CD4-positive, alpha-beta memory T cell (primary cell): Measurements from ENCODE around the gene PKM. TPM values are rescaled to one million over a fixed set of nuclear protein-coding genes. Genes with fewer than 3 reads are reported as not detected.
"Not testable (repeated sequence)": the region's sequence is repeated elsewhere in the genome, so short reads cannot be mapped to it uniquely, and the experiment has no call there.

Experiments used
- CTCF ChIA-PET: fragments of 350-600 bp; sonication (Branson Sonifier 250); formaldehyde crosslinking; loops from one replicate; lab custom pipeline; 2021; ENCODE audit warnings: inconsistent platforms; ENCODE audit not compliant: partially characterized antibody; lab: Charles Lee
- POLR2A ChIA-PET: fragments of 350-600 bp; sonication (Branson Sonifier 250); formaldehyde crosslinking; loops from one replicate; lab custom pipeline; 2021; ENCODE audit not compliant: partially characterized antibody; lab: Charles Lee
- DNase-seq, 5 donors: peaks; one replicate each; pipeline versions ENCODE4 v3.0.0 to v3.0.0-alpha.2; 2020 to 2022; ENCODE audit warnings: mixed read lengths in 1 of 5
- H3K27ac ChIP-seq: one replicate; pipeline ENCODE4 v1.7.0; 2013; ENCODE audit warnings: low read depth, low read length
- H3K27me3 ChIP-seq: 2 replicates; pipeline ENCODE4 v1.7.0; 2013; ENCODE audit warnings: mild to moderate bottlenecking, low read length, moderate library complexity; ENCODE audit not compliant: insufficient read depth
- H3K36me3 ChIP-seq: 2 replicates; pipeline ENCODE4 v1.7.0; 2013; ENCODE audit warnings: mild to moderate bottlenecking, low read length, moderate library complexity; ENCODE audit not compliant: insufficient read depth
- H3K4me1 ChIP-seq: 2 replicates; pipeline ENCODE4 v1.7.0; 2013; ENCODE audit warnings: mild to moderate bottlenecking, low read length, moderate library complexity; ENCODE audit not compliant: insufficient read depth
- H3K4me3 ChIP-seq, 2 donors: one replicate each; pipeline ENCODE4 v1.7.0; 2013; ENCODE audit warnings: low read length in 2 of 2, mild to moderate bottlenecking in 1 of 2
- H3K9me3 ChIP-seq, 2 donors: one replicate each; pipeline ENCODE4 v1.7.0; 2013; ENCODE audit warnings: low read length in 2 of 2, control low read depth in 1 of 2; ENCODE audit not compliant: control insufficient read depth in 1 of 2
- H3K27ac Mint-ChIP-seq, 7 donors: one replicate each; pipeline ENCODE4 v1.8.0; 2020 to 2021; ENCODE audit warnings: mixed read lengths in 7 of 7, mild to moderate bottlenecking in 6 of 7, inconsistent platforms in 3 of 7, moderate library complexity in 3 of 7
- H3K27me3 Mint-ChIP-seq, 2 donors: one replicate each; pipeline ENCODE4 v1.8.0; 2020 to 2021; ENCODE audit warnings: mixed read lengths in 2 of 2
- H3K36me3 Mint-ChIP-seq, 2 donors: one replicate each; pipeline ENCODE4 v1.8.0; 2020 to 2021; ENCODE audit warnings: mixed read lengths in 2 of 2, inconsistent platforms in 1 of 2, mild to moderate bottlenecking in 1 of 2
- H3K4me1 Mint-ChIP-seq, 4 donors: one replicate each; pipeline ENCODE4 v1.8.0; 2020 to 2021; ENCODE audit warnings: mixed read lengths in 4 of 4, mild to moderate bottlenecking in 1 of 4
- H3K4me3 Mint-ChIP-seq, 8 donors: one replicate each; pipeline ENCODE4 v1.8.0; 2020 to 2021; ENCODE audit warnings: mixed read lengths in 8 of 8, mild to moderate bottlenecking in 7 of 8, moderate library complexity in 6 of 8, inconsistent platforms in 3 of 8
- H3K9me3 Mint-ChIP-seq, 8 donors: one replicate each; pipeline ENCODE4 v1.8.0; 2020 to 2021; ENCODE audit warnings: mixed read lengths in 8 of 8, mild to moderate bottlenecking in 5 of 8, inconsistent platforms in 3 of 8, moderate library complexity in 1 of 8
- intact Hi-C: fragments of 100-400 bp; cut with micrococcal nuclease; formaldehyde crosslinking; loops from one replicate; pipeline ENCODE4 v1.15.1; 2023
- polyA plus RNA-seq, 2 donors: library from polyadenylated mRNA; unstranded; fragments of 300-500 nt; fragmentation: Illumina TruSeq; gene quantifications; one replicate each; pipeline ENCODE4 v1.2.3, GENCODE V29; 2021
- total RNA-seq, 2 experiments: library from RNA; stranded (reverse); gene quantifications; one replicate each; pipeline ENCODE4 v1.2.3, GENCODE V29; 2021

The PKM gene
- total and polyA plus RNA-seq, 4 experiments from 2014 or later = 378 to 658 (median 411) TPM

GRCh38 chr15:72171978-72172377, 59.0 kb downstream of the PKM start:
- H3K27me3 ChIP-seq, H3K9me3 Mint-ChIP-seq, POLR2A ChIA-PET: not testable (repeated sequence)

GRCh38 chr15:72170691-72171090, 60.3 kb downstream of the PKM start:
- H3K9me3 ChIP-seq = no peaks in the 10 kb centered on the region
- no peaks in the 10 kb centered on the region for H3K27me3 ChIP-seq
- no peaks in the 10 kb centered on the region for H3K36me3 Mint-ChIP-seq
- POLR2A ChIA-PET = no interaction called here
- DNase-seq = no peak
- peaks cover 2 to 9% of the 10 kb centered on the region in 2 donors for H3K27me3 Mint-ChIP-seq
- H3K36me3 ChIP-seq = no peaks in the 10 kb centered on the region
- CTCF ChIA-PET = no interaction called here
- no peak overlapping the region for H3K27ac Mint-ChIP-seq
- no peak overlapping the region for H3K4me3 ChIP-seq
- H3K27ac ChIP-seq = no peak overlapping the region
- peaks cover 7% of the 10 kb centered on the region for H3K4me1 ChIP-seq
- H3K9me3 Mint-ChIP-seq = no peaks in the 10 kb centered on the region
- intact Hi-C loops = no loop called here
- H3K4me3 Mint-ChIP-seq = no peak overlapping the region
- peaks cover 0 to 2% (median 0%) of the 10 kb centered on the region in 4 donors for H3K4me1 Mint-ChIP-seq

More at GRCh38 chr15:72171978-72172377, 59.0 kb downstream of the PKM start:
- H3K9me3 ChIP-seq, H3K27ac Mint-ChIP-seq, H3K4me1 ChIP-seq, H3K4me3 ChIP-seq, intact Hi-C loops, H3K4me1 Mint-ChIP-seq, H3K36me3 Mint-ChIP-seq, DNase-seq, H3K4me3 Mint-ChIP-seq, H3K27me3 Mint-ChIP-seq, H3K36me3 ChIP-seq, CTCF ChIA-PET, H3K27ac ChIP-seq: not testable (repeated sequence)

- DNase-seq = no peak
- Mint-ChIP-seq H3K9me3 (no peaks in the 10 kb centered on the region), H3K4me3 (no peak overlapping the region), H3K27me3 (peaks cover 2 to 6% of the 10 kb centered on the region in 2 donors), H3K27ac (no peak overlapping the region), H3K36me3 (no peaks in the 10 kb centered on the region), H3K4me1 (peaks cover 0 to 2% (median 0%) of the 10 kb centered on the region in 4 donors)
- peaks cover 7% of the 10 kb centered on the region for H3K4me1 ChIP-seq
- no peak overlapping the region for H3K4me3 ChIP-seq
- no peaks in the 10 kb centered on the region for H3K36me3 ChIP-seq
- ChIA-PET CTCF (no interaction called here), POLR2A (no interaction called here)
- H3K27me3 ChIP-seq = no peaks in the 10 kb centered on the region
- H3K9me3 ChIP-seq = no peaks in the 10 kb centered on the region
- intact Hi-C loops = no loop called here
- H3K27ac ChIP-seq = no peak overlapping the region
Observed at GRCh38 chr15:72169921-72170611, 60.9 kb downstream of the PKM start.

- DNase-seq = no peak
- ChIA-PET CTCF (interaction anchor here (1.2 kb wide), 1 partner anchor 13 kb away, joined by 6 read pairs; no protein-coding TSS in a partner anchor), POLR2A (no interaction called here)
- no peaks in the 10 kb centered on the region for H3K36me3 ChIP-seq
- intact Hi-C loops = no loop called here
- no peak overlapping the region for H3K4me3 ChIP-seq
- H3K9me3 ChIP-seq = no peaks in the 10 kb centered on the region
- no peak overlapping the region for H3K27ac ChIP-seq
- H3K4me1 Mint-ChIP-seq = peaks cover 0 to 2% (median 0%) of the 10 kb centered on the region in 4 donors
- no peak overlapping the region for H3K4me3 Mint-ChIP-seq
- H3K4me1 ChIP-seq = peaks cover 7% of the 10 kb centered on the region
- no peaks in the 10 kb centered on the region for H3K9me3 Mint-ChIP-seq
- H3K27me3 ChIP-seq = no peaks in the 10 kb centered on the region
- H3K27me3 Mint-ChIP-seq = peaks cover 0 to 2% of the 10 kb centered on the region in 2 donors
- no peak overlapping the region for H3K27ac Mint-ChIP-seq
- no peaks in the 10 kb centered on the region for H3K36me3 Mint-ChIP-seq
Observed at GRCh38 chr15:72169236-72169920, 61.6 kb downstream of the PKM start.

GRCh38 chr15:72168808-72169190, 62.2 kb downstream of the PKM start:
- no peaks in the 10 kb centered on the region for H3K27me3 ChIP-seq
- intact Hi-C loops = no loop called here
- no peaks in the 10 kb centered on the region for H3K9me3 ChIP-seq
- no peak overlapping the region for H3K4me3 ChIP-seq
- POLR2A ChIA-PET = interaction anchor here (0.6 kb wide), 1 partner anchor 50 kb away, joined by 3 read pairs; no protein-coding TSS in a partner anchor
- no peaks in the 10 kb centered on the region for H3K36me3 ChIP-seq
- H3K36me3 Mint-ChIP-seq = no peaks in the 10 kb centered on the region
- DNase-seq = no peak
- peaks cover 7% of the 10 kb centered on the region for H3K4me1 ChIP-seq
- no peak overlapping the region for H3K4me3 Mint-ChIP-seq
- peaks cover 0 to 2% of the 10 kb centered on the region in 2 donors for H3K27me3 Mint-ChIP-seq
- CTCF ChIA-PET = interaction anchor here (1.2 kb wide), 1 partner anchor 13 kb away, joined by 6 read pairs; no protein-coding TSS in a partner anchor
- no peak overlapping the region for H3K27ac ChIP-seq
- no peaks in the 10 kb centered on the region for H3K9me3 Mint-ChIP-seq
- no peak overlapping the region for H3K27ac Mint-ChIP-seq
- H3K4me1 Mint-ChIP-seq = peaks cover 0 to 2% (median 0%) of the 10 kb centered on the region in 4 donors

- peak overlapping the region in 1 of 7 donors; percentile 31 for H3K27ac Mint-ChIP-seq
Observed at GRCh38 chr15:72168131-72168807, 62.7 kb downstream of the PKM start.

GRCh38 chr15:72167445-72167844, 63.5 kb downstream of the PKM start:
- Mint-ChIP-seq H3K9me3 (no peaks in the 10 kb centered on the region), H3K4me1 (peaks cover 0 to 2% (median 0%) of the 10 kb centered on the region in 4 donors), H3K4me3 (no peak overlapping the region), H3K36me3 (no peaks in the 10 kb centered on the region), H3K27ac (no peak overlapping the region), H3K27me3 (peaks cover 0 to 2% of the 10 kb centered on the region in 2 donors)
- ChIA-PET CTCF (interaction anchor here (2.7 kb wide), 1 partner anchor 10 kb away, joined by 8 read pairs; no protein-coding TSS in a partner anchor), POLR2A (no interaction called here)
- no peaks in the 10 kb centered on the region for H3K9me3 ChIP-seq
- no peak overlapping the region for H3K27ac ChIP-seq
- H3K4me3 ChIP-seq = no peak overlapping the region
- H3K4me1 ChIP-seq = peaks cover 7% of the 10 kb centered on the region
- H3K36me3 ChIP-seq = no peaks in the 10 kb centered on the region
- no peak for DNase-seq
- intact Hi-C loops = no loop called here
- H3K27me3 ChIP-seq = no peaks in the 10 kb centered on the region

More at GRCh38 chr15:72168131-72168807, 62.7 kb downstream of the PKM start:
- Histone ChIP-seq H3K9me3 (no peaks in the 10 kb centered on the region), H3K27ac (no peak overlapping the region), H3K36me3 (no peaks in the 10 kb centered on the region), H3K4me1 (peaks cover 7% of the 10 kb centered on the region), H3K4me3 (no peak overlapping the region), H3K27me3 (no peaks in the 10 kb centered on the region)
- intact Hi-C loops = no loop called here
- CTCF ChIA-PET = interaction anchor here (1.2 kb wide), 1 partner anchor 12 kb away, joined by 6 read pairs; no protein-coding TSS in a partner anchor
- peaks cover 0 to 2% of the 10 kb centered on the region in 2 donors for H3K27me3 Mint-ChIP-seq
- H3K4me3 Mint-ChIP-seq = no peak overlapping the region
- peak in 1 of 5 donors; percentile 11 for DNase-seq
- no peaks in the 10 kb centered on the region for H3K9me3 Mint-ChIP-seq
- no peaks in the 10 kb centered on the region for H3K36me3 Mint-ChIP-seq
- H3K4me1 Mint-ChIP-seq = peaks cover 0 to 2% (median 0%) of the 10 kb centered on the region in 4 donors
- POLR2A ChIA-PET = interaction anchor here (0.6 kb wide), 1 partner anchor 50 kb away, joined by 3 read pairs; no protein-coding TSS in a partner anchor
